Measurements from ENCODE around the gene NSUN4.

DNA sequence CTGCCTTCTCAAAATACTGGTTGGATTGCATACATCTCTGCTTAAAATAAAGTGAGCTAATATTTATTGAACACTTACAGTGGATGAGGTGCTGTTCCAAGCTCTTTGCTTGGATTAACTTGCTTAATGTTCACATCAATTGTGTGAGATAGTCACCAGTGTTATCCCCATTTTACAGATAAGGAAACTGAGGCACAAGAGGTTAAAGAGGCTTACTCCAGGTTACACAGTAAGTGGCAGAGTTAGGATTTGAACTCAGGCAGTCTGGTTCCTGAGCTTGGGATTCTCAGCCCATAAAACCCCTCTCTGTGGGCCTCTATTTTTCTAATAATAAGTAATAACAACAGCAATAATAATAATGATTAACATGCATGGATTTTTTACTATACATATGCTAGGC, 39.9 kb downstream of the NSUN4 start:
- TF ChIP-seq, protein P1, sequence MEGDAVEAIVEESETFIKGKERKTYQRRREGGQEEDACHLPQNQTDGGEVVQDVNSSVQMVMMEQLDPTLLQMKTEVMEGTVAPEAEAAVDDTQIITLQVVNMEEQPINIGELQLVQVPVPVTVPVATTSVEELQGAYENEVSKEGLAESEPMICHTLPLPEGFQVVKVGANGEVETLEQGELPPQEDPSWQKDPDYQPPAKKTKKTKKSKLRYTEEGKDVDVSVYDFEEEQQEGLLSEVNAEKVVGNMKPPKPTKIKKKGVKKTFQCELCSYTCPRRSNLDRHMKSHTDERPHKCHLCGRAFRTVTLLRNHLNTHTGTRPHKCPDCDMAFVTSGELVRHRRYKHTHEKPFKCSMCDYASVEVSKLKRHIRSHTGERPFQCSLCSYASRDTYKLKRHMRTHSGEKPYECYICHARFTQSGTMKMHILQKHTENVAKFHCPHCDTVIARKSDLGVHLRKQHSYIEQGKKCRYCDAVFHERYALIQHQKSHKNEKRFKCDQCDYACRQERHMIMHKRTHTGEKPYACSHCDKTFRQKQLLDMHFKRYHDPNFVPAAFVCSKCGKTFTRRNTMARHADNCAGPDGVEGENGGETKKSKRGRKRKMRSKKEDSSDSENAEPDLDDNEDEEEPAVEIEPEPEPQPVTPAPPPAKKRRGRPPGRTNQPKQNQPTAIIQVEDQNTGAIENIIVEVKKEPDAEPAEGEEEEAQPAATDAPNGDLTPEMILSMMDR (IDR thresholded peaks at IDR 0.05), result no peak
- TF ChIP-seq ZFX (IDR thresholded peaks at IDR 0.05; ENCODE audit: borderline replicate concordance), result no peak
